Activated T-helper 1 cell treated with anti-CD3 and anti-CD28 coated beads, Interleukin-12 subunit alpha, Interleukin-12 subunit beta, Interleukin-2, Interleukin-4 antibody, amounts not matched to agents 30 ng/mL and 10 ng/mL and 1 ng/mL, durations not matched to agents 14 hours and 24 hours and 36 hours (primary cell): ENCODE data around the gene SLC22A15. TPM values are rescaled to one million over a fixed set of nuclear protein-coding genes. Genes with fewer than 3 reads are reported as not detected.

Experiments used
- DNase-seq: peaks from one replicate; pipeline ENCODE4 v3.0.0; 2021; ENCODE audit warnings: low spot score
- H3K27ac Mint-ChIP-seq: one replicate; pipeline ENCODE4 v1.8.0; 2021; ENCODE audit warnings: mild to moderate bottlenecking, mixed read lengths
- H3K27me3 Mint-ChIP-seq: one replicate; pipeline ENCODE4 v1.8.0; 2022; ENCODE audit warnings: mild to moderate bottlenecking, moderate library complexity, mixed read lengths; ENCODE audit not compliant: insufficient read depth
- H3K36me3 Mint-ChIP-seq: one replicate; pipeline ENCODE4 v1.8.0; 2021; ENCODE audit warnings: low read depth, mixed read lengths
- H3K4me1 Mint-ChIP-seq: one replicate; pipeline ENCODE4 v1.8.0; 2021; ENCODE audit warnings: low read depth, mixed read lengths
- H3K4me3 Mint-ChIP-seq: one replicate; pipeline ENCODE4 v1.8.0; 2021; ENCODE audit warnings: mild to moderate bottlenecking, moderate library complexity, mixed read lengths
- H3K9me3 Mint-ChIP-seq: one replicate; pipeline ENCODE4 v1.8.0; 2021; ENCODE audit warnings: mixed read lengths
- intact Hi-C: fragments of 100-400 bp; cut with micrococcal nuclease; formaldehyde crosslinking; loops from one replicate; pipeline ENCODE4 v1.15.1; 2024
- total RNA-seq: library from RNA; stranded (reverse); gene quantifications from 2 replicates; pipeline ENCODE4 v1.2.3, GENCODE V29; 2022

Gene SLC22A15
- total RNA-seq, 1 donor from 2014 or later, result 0.23 TPM

GRCh38 chr1:116099379-116099778, 123.1 kb downstream of the SLC22A15 start:
- H3K9me3 Mint-ChIP-seq, result no peaks in the 10 kb centered on the region
- peaks cover 16% of the 10 kb centered on the region for H3K27me3 Mint-ChIP-seq
- no peak overlapping the region for H3K4me3 Mint-ChIP-seq
- H3K4me1 Mint-ChIP-seq, result no peaks in the 10 kb centered on the region
- no peaks in the 10 kb centered on the region for H3K36me3 Mint-ChIP-seq
- intact Hi-C loops, result no loop called here
- no peak for DNase-seq
- no peak overlapping the region for H3K27ac Mint-ChIP-seq

GRCh38 chr1:116099919-116100318, 123.6 kb downstream of the SLC22A15 start:
- Mint-ChIP-seq H3K9me3 (no peaks in the 10 kb centered on the region), H3K27me3 (peaks cover 16% of the 10 kb centered on the region), H3K4me3 (no peak overlapping the region), H3K36me3 (no peaks in the 10 kb centered on the region), H3K27ac (no peak overlapping the region), H3K4me1 (no peaks in the 10 kb centered on the region)
- DNase-seq, result no peak
- intact Hi-C loops, result no loop called here

- Mint-ChIP-seq H3K27me3 (peaks cover 10% of the 10 kb centered on the region), H3K9me3 (no peaks in the 10 kb centered on the region), H3K36me3 (no peaks in the 10 kb centered on the region), H3K27ac (no peak overlapping the region), H3K4me3 (no peak overlapping the region), H3K4me1 (no peaks in the 10 kb centered on the region)
- intact Hi-C loops, result no loop called here
- no peak for DNase-seq
Measured at GRCh38 chr1:116104667-116105066, 128.4 kb downstream of the SLC22A15 start.

GRCh38 chr1:116105996-116106395, 129.7 kb downstream of the SLC22A15 start:
- Mint-ChIP-seq H3K27ac (no peak overlapping the region), H3K36me3 (no peaks in the 10 kb centered on the region), H3K4me3 (no peak overlapping the region), H3K4me1 (no peaks in the 10 kb centered on the region), H3K9me3 (no peaks in the 10 kb centered on the region), H3K27me3 (peaks cover 10% of the 10 kb centered on the region)
- intact Hi-C loops, result no loop called here
- DNase-seq, result no peak

GRCh38 chr1:116106646-116107045, 130.3 kb downstream of the SLC22A15 start:
- no peak for DNase-seq
- no peaks in the 10 kb centered on the region for H3K36me3 Mint-ChIP-seq
- no peaks in the 10 kb centered on the region for H3K4me1 Mint-ChIP-seq
- no peak overlapping the region for H3K27ac Mint-ChIP-seq
- H3K27me3 Mint-ChIP-seq, result peaks cover 10% of the 10 kb centered on the region
- intact Hi-C loops, result no loop called here
- no peaks in the 10 kb centered on the region for H3K9me3 Mint-ChIP-seq
- no peak overlapping the region for H3K4me3 Mint-ChIP-seq

- no peak for DNase-seq
- intact Hi-C loops, result no loop called here
- no peak overlapping the region for H3K27ac Mint-ChIP-seq
- H3K4me3 Mint-ChIP-seq, result no peak overlapping the region
- peaks cover 7% of the 10 kb centered on the region for H3K27me3 Mint-ChIP-seq
- H3K4me1 Mint-ChIP-seq, result no peaks in the 10 kb centered on the region
- H3K36me3 Mint-ChIP-seq, result no peaks in the 10 kb centered on the region
- no peaks in the 10 kb centered on the region for H3K9me3 Mint-ChIP-seq
Measured at GRCh38 chr1:116107371-116107770, 131.1 kb downstream of the SLC22A15 start.

- H3K4me1 Mint-ChIP-seq, result no peaks in the 10 kb centered on the region
- no peak for DNase-seq
- intact Hi-C loops, result no loop called here
- peaks cover 2% of the 10 kb centered on the region for H3K27me3 Mint-ChIP-seq
- H3K36me3 Mint-ChIP-seq, result no peaks in the 10 kb centered on the region
- H3K27ac Mint-ChIP-seq, result no peak within 1 kb of the TSS
- H3K4me3 Mint-ChIP-seq, result no peak within 1 kb of the TSS
- H3K9me3 Mint-ChIP-seq, result no peaks in the 10 kb centered on the region
Measured at GRCh38 chr1:116110567-116111523, 134.5 kb downstream of the SLC22A15 start, which contains the start of gene MAB21L3. MAB21L3 (plus strand) TSS chr1:116111399; CDS start chr1:116112616, 1,217 bp downstream.

- Mint-ChIP-seq H3K4me1 (no peaks in the 10 kb centered on the region), H3K36me3 (no peaks in the 10 kb centered on the region), H3K4me3 (no peak overlapping the region), H3K27me3 (peaks cover 2% of the 10 kb centered on the region), H3K27ac (no peak overlapping the region), H3K9me3 (no peaks in the 10 kb centered on the region)
- DNase-seq, result no peak
- intact Hi-C loops, result no loop called here
Measured at GRCh38 chr1:116111524-116112021, 135.3 kb downstream of the SLC22A15 start.

GRCh38 chr1:116112388-116113140, 136.3 kb downstream of the SLC22A15 start:
- H3K4me1 Mint-ChIP-seq, result no peaks in the 10 kb centered on the region
- H3K4me3 Mint-ChIP-seq, result no peak overlapping the region
- H3K27me3 Mint-ChIP-seq, result peaks cover 2% of the 10 kb centered on the region
- H3K36me3 Mint-ChIP-seq, result no peaks in the 10 kb centered on the region
- no peak overlapping the region for H3K27ac Mint-ChIP-seq
- no peaks in the 10 kb centered on the region for H3K9me3 Mint-ChIP-seq
- no peak for DNase-seq
- intact Hi-C loops, result no loop called here

- no peak for DNase-seq
- Mint-ChIP-seq H3K4me1 (no peaks in the 10 kb centered on the region), H3K27ac (no peak overlapping the region), H3K27me3 (no peaks in the 10 kb centered on the region), H3K9me3 (no peaks in the 10 kb centered on the region), H3K36me3 (no peaks in the 10 kb centered on the region), H3K4me3 (no peak overlapping the region)
- intact Hi-C loops, result no loop called here
Measured at GRCh38 chr1:116113615-116114014, 137.3 kb downstream of the SLC22A15 start.

GRCh38 chr1:116115476-116116439, 139.4 kb downstream of the SLC22A15 start:
- Mint-ChIP-seq H3K36me3 (no peaks in the 10 kb centered on the region), H3K9me3 (no peaks in the 10 kb centered on the region), H3K27ac (no peak overlapping the region), H3K4me1 (no peaks in the 10 kb centered on the region), H3K4me3 (no peak overlapping the region), H3K27me3 (no peaks in the 10 kb centered on the region)
- intact Hi-C loops, result no loop called here
- DNase-seq, result no peak

GRCh38 chr1:116118471-116118870, 142.2 kb downstream of the SLC22A15 start:
- DNase-seq, result no peak
- Mint-ChIP-seq H3K36me3 (no peaks in the 10 kb centered on the region), H3K4me1 (no peaks in the 10 kb centered on the region), H3K4me3 (no peak overlapping the region), H3K27ac (no peak overlapping the region), H3K27me3 (peaks cover 4% of the 10 kb centered on the region), H3K9me3 (no peaks in the 10 kb centered on the region)
- intact Hi-C loops, result no loop called here
